GM04504 (cell line): ENCODE measurements around the gene RETREG1.
"Not testable (repeated sequence)": the region's sequence is repeated elsewhere in the genome, so short reads cannot be mapped to it uniquely, and the experiment has no call there.

Source experiments
- DNase-seq: peaks from one replicate; pipeline ENCODE4 v3.0.0-alpha.2; 2012; ENCODE audit warnings: low read depth

Gene RETREG1, protein sequence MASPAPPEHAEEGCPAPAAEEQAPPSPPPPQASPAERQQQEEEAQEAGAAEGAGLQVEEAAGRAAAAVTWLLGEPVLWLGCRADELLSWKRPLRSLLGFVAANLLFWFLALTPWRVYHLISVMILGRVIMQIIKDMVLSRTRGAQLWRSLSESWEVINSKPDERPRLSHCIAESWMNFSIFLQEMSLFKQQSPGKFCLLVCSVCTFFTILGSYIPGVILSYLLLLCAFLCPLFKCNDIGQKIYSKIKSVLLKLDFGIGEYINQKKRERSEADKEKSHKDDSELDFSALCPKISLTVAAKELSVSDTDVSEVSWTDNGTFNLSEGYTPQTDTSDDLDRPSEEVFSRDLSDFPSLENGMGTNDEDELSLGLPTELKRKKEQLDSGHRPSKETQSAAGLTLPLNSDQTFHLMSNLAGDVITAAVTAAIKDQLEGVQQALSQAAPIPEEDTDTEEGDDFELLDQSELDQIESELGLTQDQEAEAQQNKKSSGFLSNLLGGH

DNA sequence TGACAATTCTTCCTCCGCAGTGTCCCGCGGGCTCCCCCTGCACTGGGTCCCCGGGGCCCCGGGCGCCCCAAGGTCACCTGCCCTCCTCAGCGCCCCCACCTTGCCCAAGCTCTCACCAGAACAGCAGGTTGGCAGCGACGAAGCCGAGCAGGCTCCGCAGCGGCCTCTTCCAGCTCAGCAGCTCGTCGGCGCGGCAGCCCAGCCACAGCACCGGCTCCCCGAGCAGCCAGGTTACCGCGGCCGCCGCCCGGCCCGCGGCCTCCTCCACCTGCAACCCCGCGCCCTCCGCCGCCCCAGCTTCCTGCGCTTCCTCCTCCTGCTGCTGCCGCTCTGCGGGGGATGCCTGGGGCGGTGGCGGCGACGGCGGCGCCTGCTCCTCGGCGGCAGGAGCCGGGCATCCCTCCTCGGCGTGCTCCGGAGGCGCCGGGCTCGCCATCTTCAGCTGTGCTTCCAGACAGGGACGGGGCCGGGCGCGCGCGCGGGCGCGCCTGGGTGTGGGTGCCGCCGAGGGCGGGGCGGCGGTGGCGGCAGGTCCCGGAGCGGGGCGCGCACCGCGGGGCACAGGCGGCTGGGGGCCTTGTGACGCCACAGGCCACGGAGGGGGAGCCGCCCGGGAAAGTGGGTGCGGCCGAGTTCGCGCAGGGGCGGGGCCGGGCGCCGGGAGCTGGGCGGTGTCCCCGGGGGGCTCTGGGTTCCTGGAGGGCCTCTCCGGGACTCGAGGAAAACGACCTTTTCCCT is at the start of gene RETREG1:
Gene RETREG1 (minus strand): TSS at position 462 of the 738 bp plus-strand sequence. CDS start 26 bp downstream, at position 436.
- no peak for DNase-seq

DNA sequence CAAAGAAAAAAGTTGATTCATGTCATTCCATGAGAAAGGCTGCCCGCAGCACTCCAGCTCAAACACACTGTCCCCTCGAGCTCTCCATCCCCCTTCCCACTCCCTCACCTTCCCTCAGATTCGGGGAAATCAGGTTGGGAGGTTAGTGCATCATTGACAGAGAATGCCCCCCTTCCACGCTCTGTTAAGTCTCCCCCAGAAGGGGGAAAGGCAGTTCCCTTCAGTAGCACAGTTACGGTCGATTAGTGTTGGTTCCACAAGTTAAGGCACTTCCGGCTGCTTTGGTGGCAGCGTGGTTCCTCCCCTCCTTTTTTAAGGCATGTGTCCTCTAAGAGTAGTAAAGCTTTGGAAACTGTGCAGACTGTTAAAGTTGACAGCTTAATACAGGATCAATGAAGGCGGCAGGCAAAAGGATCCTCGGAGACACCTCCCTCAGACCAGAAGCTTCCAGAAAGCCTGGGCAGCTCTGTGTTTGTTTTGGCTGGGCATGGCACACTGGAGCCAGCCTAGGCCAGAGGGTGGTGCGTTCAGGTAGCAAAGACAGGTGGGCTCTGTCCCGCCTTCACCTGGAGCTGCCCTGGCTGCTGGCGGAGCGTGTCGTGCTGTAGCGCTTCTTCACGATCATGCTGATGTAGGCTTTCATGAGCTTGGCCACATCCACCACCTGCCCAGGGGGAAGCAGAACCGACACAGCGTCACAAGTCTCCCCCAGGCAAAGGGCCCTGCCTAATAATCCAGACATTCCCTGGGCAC is 49.5 kb upstream of the RETREG1 start:
- no peak for DNase-seq

DNA sequence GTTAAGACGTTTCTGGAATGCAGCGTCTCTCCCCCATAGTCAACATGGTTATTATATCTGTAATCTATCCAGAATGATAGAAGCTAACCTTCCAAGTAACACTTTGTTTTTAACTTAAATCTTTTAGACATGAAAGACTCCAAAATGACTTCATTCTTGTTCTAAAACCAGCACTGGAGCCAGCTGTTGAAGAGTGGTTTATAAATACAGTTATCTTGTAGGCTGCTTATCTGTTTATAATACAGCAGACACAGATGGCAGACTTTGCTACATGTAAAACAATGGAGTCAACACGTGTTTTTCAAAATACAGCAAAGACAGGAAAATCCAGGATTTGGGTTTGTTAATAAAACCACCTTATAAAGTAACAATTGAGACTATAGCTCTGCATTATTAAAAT is 48.8 kb upstream of the RETREG1 start:
- no peak for DNase-seq

DNA sequence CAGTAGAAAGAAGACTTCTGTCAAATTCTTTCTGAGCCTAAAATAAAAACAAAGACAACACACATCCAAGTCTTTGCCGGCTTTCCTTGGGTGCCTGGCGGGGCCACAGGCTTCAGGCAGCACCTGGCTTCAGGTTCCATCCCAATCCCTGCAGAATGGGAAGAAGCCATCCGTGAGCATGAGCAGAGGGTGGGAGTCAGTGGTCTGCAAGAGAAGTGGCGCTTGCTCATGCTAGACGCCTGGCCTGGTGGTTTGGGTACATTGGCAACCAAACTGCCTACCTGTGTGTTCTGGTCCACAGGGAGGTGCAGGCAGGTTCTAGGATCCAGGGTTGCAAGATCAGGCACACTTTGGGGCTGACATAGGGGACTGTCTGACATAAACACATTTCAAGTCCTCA is 47.6 kb upstream of the RETREG1 start:
- DNase-seq, result no peak

DNA sequence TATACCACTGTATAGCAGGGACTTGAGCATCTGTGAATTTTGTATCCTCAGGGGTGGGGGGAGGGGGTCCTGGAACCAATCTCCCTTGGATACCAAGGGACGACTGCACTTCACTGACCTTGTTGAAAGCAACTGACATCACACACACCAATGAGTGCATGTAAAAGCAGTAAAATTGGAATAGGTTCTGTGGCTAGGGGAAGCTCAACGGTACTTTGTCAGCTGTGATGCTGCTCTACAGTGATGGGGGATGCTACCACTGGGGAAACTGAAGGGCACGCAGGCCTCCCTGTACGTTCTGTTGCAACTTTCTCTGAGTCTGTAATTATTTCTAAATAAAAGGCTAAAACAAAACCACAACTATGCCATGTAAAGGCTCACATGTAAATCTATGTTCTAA is 47.0 kb upstream of the RETREG1 start:
- no peak for DNase-seq

DNA sequence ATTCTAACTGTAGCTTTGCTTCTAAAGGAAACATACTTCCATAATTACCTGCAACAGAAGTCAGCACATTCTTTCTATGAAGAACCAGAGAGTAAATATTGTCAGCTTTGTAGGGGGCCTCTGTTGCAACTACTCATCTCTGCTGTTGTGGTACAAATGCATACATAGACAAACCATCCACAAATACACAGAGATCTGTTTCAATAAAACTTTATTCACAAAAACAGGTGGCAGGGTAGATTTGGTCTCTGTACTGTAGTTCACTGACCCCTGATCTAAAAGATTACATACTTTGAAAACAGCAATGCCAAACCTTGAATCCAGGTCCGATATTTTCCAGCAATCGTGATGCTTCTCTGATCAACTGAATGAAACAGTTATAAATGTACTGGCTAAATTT is 44.9 kb upstream of the RETREG1 start:
- no peak for DNase-seq

DNA sequence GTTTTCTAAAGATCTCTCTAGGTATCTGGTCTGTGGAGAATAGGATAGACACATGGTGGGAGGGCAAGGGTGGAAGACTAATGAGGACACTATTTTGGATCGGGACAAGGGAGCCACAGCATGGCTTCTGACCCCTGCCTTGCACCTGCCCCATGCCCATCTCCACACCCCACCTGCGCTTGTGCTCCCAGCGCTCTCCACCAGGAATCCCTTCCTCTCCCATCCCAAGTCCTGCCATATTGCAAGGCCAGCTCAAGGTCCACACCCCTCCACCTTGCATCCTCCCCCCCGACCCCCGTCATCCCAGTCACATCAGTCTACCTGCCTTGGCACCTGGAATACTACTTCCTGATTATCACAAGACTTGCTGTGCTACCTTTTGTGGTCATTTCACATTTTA is 44.2 kb upstream of the RETREG1 start:
- no peak for DNase-seq

DNA sequence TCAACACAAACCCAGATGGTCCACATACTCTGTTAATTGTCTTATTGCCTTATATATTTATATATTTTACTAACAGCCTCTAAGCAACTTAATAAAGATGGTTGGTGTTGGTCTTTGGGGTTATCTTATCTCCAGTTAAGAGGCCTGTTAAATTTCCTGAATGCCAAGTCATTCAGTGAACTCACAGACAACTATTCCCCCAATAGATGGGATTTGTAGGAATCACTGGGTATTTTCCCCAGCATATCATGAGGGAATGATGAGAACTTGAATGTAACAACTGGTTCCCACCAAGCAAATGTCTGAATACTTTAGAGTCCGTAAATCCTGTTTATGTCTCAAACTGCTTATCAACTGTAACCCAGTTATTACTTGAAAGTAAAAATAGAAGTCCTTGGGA is 42.7 kb upstream of the RETREG1 start:
- no peak for DNase-seq

DNA sequence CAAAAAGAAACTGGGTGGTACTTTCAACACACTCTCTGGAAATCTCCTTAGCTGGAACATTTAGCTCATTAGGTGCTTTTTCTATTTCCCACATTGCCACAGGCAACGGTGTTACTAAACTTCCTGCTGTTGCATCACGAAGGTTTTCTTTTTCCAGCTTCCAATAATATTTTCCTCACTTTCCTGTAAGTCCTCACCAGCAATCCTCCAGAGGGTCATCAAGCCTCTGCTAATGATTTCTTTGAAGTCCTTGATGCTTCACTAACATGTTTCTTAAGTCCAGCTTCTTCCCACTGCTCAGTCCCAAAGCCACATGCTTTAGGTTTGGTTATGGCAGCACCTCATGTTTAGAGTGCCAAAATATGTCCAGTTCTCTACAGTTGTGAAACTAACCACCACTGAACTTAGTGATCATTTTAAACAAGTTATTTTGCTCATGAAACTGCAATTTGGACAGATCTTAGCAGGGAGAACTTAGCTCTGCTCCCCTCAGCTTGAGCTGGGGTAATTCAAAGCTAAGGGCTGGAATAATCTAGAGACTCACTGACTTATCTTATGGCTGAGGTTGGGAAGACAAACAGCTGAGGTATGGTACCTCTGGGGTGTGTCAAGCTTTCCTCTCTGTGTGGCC is 39.9 kb upstream of the RETREG1 start:
- peak; percentile 4 for DNase-seq

DNA sequence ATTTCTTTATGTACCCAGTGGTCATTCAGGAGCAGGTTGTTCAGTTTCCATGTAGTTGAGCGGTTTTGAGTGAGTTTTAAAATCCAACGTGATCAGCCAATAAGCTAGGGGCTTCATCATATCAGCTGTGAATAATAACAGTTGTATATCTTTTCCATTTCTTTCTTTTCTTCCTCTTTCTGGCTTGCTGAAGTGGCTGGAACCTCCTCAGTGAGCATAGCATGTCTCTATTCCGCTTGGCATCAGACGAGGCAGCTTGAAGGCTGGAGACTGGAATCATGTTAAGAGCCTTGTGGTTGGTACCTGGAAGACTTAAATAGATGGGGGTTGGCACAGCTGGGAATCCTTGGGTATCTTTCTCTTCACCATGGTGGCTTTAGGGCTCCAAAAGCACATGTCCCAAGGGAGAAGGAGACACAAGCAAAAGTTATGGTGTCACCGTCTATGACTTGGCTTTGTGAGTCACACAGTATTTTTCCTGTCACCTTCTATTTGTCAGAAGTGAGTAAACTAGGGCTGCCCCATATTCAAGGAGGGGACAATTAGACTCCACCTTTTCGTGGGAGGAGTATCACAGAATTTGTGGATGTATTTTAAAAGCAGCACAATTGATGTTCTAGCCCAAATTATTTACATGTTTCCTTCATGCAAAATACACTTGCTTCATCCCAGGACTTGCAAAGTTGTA is 38.0 kb upstream of the RETREG1 start:
- no peak for DNase-seq

DNA sequence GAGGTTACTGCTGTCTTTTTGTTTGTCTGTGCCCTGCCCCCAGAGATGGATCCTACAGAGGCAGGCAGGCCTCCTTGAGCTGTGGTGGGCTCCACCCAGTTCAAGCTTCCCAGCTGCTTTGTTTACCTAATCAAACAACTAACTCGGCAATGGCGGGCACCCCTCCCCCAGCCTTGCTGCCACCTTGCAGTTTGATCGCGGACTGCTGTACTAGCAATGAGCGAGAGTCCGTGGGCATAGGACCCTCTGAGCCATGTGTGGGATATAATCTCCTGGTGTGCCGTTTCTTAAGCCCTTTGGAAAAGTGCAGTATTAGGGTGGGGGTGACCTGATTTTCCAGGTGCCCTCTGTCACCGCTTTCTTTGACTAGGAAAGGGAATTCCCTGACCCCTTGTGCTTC is 31.9 kb upstream of the RETREG1 start:
- DNase-seq, result not testable (repeated sequence)

DNA sequence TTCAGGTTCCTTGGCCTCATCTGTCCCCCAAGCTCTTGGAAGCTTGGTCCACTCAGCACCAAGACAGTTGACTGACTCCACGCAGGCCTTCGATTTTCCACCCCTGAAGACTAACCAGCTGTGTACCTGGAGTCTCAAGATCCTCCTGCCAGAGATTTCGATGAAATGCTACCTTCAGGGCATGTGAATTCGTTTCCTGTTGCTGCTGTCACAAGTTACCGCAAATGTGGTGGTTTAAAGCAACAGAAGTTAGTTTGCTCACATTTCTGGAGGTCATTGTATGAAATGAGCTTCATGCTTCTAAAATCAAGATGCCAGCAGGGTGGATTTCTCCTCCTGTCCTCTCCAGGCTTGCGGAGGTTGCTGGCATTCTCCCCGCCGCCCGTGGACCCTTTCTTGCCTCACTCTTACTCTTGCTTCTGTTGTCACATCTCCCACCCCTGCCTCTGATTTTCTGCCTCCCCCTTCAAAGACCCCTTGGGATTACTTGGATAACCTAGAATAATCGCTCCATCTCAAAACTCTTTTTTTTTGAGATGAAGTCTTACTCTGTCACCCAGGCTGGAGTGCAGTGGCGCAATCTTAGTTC is 27.6 kb upstream of the RETREG1 start:
- DNase-seq, result no peak

DNA sequence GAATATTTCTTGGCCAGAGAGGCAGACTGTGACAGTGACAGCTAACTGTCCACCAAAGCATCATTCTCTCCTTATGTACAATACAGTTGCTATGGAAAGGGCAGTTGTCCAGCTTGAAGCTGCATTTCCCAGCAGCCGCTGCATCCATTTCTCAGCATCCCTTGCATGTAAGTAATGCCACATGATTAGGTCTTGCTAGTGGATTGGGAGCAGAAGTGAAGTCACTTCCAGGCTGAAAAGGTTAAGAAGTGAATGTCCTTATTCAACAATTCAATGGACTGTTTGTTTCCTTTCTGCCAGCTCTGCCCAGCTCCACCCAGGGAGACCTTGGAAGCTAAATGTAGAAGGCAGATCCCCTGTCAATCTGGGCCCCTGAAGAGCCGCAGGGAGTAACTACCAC is 26.1 kb upstream of the RETREG1 start:
- no peak for DNase-seq

DNA sequence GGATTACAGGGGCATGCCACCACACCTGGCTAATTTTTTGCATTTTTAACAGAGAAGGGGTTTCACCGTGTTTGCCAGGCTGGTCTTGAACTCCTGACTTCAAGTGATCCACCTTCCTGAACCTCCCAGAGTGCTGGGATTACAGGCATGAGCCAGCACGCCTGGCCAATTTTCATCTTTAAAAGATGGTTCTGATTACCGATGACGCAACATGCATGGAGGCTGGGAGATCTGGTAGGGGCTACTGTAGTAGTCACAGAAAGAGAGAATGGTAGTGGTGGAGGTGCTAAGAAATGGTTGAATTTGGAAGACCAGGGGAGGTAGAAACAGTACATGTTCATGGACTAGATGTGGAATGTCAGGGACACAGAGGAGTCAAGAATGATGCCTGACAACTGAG is 22.4 kb upstream of the RETREG1 start:
- no peak for DNase-seq

DNA sequence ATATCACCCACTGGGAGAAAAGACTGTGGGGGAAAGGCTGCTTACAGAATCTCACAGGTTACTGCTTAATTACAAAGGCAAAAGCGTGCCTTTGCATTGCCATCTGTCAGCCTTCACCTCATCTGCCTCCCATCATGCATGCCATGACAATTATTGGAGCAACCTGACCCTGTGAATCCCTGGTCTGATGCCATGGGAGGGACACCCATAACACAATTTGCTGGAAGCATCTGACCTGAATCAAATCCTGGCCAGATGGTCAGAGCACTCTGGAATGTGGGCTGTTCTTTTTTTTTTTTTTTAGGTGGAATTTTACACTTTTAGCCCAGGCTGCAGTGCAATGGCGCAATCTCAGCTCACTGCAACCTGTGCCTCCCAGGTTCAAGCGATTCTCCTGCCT is 11.6 kb upstream of the RETREG1 start:
- DNase-seq, result no peak

DNA sequence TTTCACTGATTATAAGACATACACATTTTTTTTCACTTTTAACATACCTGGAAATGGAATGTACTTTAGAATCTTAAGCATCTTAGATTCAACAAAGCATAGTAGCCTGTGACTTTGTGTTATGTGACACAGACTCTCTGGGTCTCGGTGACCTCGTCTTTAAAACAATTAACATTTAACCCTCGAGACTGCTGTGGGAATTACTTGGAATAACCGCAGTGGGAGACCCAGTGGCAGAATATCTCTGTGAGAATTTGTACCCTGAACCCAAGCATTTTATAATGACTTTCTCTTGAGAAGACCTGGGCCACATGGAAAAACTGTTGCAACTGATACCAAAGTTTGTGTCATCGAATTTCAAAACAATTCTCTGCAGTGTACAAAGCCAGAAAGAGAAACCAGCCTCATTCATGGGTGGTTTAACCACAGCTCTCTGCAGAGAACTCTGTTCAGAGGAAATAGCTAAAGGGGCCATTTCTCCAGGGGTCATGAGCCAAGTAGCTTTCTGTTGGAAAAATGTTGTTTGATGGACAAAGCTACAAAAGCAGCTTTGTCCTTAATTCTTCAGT is 10.0 kb upstream of the RETREG1 start:
- DNase-seq, result no peak

DNA sequence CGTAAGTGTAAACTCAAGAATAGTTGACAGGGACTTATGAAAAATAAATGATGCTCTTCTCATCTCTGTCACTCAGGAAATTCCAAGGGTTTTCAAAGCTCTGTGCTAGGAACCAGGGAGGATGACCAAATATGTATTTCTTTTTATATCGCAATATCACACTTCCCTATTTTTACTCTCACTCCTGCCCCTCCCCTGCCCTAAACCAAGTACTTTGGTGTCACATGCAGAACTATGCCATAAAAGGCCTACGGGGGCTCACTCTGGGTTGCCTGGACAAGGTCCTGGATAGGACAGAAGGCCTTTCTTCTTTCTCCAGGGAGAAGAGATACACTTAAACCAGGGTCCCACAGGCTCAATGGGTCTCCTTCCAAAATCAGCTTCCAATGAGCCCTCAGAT is 8.3 kb upstream of the RETREG1 start:
- no peak for DNase-seq

DNA sequence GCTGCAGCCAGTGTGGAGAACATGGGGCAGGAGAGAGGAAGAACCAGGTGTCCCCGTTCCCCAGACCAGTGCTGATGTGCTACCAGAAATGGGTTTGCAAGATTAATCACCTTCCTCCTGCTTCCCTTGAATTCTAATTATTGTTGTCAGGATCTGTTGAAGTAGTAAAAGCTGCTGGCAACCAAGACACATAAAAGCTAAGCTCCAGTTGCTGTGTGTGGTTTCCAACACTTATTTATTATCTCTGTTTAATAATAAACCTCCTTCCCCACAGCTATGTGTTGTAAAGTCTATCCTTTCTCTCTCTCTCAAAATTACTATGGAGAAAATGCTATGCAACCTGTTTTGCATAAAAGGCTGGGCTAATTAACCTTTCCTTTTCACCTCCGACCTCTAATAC is 2.3 kb upstream of the RETREG1 start:
- no peak for DNase-seq

DNA sequence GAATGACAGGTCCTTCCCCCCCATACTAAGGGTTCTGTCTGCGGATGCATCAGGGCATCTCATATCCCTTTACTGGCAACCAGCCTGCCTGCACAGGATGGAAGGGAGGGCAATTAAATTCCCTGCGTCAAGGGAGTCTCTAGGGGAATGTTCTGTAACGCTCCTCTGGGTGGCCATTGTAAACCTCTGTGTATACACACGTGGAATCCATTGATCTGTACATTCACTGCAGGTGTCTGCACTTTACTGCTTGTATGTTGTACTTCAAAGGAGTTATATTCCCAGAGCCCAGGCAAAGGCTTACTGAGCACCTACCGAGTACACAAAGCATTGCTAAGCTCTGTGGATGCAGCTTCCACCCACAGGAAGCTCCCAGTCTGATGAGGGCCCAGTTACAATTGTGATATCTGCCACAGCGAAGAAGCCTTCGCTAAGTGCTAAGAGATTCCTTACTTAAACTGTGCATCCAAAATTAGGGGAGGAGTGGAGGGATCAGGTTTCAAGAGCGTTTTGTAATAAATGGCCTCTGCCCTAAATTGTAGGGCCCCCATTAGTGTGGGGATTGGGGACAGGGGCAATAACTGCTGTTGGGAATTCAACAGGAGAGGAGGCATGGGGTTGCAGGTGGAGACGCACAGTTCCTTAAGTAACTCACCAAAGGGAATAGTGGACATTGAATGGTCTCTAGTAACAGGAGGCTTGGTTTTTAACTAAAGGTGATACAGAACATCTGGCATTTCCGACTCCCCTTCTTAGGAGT is 1.5 kb upstream of the RETREG1 start:
- DNase-seq, result no peak
